TTC549 (cell line): Measurements from ENCODE around the gene DNAJA2.
"Not testable (repeated sequence)": the region's sequence is repeated elsewhere in the genome, so short reads cannot be mapped to it uniquely, and the experiment has no call there.

Experiments
- FAIRE-seq: peaks from 2 replicates; lab custom pipeline; 2012; peaks lifted over from hg19 to GRCh38; lab: Jason Lieb, UNC

The DNAJA2 gene

DNA sequence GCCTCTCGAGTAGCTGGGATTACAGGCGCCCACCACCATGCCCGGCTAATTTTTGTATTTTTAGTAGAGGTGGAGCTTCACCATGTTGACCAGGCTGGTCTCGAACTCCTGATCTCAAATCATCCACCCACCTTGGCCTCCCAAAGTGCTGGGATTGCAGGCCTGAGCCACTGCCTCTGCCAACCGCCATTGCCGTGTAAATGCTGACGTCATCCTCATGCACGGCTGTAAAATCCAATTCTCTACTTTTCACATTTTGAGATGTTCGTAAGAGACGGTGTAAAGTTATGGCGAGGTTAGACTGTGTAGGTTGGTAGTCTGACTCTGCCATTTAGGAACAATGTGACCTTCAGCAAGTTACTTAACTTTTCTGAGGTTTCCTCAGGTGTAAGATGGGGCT, 1.7 kb upstream of the DNAJA2 start:
- FAIRE-seq, result no peak

- FAIRE-seq, result no peak
Observed at GRCh38 chr16:46974352-46974751, 878 bp upstream of the DNAJA2 start.

DNA sequence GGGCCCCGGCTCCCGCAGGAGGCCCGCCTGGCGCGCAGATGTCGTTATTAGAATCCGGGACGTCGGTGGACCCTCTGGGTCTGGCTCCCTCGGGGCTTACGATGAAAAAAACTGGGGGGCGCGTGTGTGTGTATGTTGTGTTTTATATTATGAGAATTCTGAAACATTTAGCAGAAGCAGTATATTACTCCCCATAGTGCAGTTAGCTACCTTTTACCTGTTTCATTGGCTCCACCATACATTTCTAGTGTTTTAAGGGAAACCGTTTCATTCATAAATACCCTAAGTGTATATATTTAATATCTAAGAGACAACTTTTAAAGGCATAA, 486 bp upstream of the DNAJA2 start:
- FAIRE-seq, result no peak

GRCh38 chr16:46972429-46973206, 856 bp downstream of the DNAJA2 start:
- no peak for FAIRE-seq

DNA sequence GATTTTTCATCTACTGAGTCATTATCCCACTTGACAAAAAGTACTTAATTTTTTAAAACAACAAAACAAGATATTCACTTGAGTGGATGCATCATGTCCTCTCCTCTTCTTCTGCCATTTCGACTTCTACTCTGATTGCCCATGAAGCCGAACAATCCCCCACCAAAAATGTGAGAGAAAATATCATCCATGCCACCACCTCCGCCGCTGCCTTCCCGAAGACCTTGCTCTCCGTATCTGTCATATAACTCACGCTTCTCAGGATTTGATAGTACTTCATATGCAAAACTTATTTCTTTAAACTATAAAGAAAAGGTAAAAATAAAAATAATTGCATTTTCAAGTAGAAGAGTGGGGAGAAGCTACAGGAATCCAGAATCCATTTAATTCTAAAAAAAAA, 2.2 kb downstream of the DNAJA2 start:
- no peak for FAIRE-seq

GRCh38 chr16:46970089-46970488, 3.4 kb downstream of the DNAJA2 start:
- no peak for FAIRE-seq

DNA sequence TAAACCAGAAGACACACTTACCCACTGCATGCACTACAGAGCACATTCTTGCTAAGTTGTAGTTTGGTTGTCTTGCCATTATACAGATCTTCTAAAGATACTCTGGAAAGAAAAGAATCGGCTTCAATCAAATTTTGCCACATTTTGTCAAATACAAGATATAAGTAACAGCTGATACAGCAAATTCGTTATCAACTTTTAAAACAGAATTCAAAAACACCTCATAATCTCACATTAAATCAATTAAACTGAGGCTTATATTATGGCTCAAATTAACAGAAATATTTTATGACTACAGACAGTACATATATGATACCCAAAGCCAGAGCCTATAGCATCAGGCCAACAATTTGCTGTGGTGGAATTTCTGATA, 5.4 kb downstream of the DNAJA2 start:
- FAIRE-seq, result no peak

DNA sequence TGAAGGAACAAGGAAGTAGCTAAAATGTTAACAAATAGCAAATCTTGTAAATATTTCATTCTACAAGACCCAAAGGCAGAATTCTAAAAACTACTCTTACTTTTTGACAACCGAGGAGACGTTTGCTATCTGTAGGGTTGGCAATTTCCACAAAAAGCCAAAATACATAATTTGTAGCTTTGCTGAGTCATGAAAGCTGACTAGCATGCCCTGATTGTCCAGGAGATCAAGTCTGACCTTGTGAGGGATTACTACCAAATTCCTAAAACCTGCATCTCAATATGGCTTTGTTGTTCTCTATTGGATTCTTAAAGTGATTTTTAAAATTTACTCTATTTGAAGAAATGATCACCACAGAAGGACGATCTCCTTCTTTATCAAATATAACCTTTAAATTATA, 10.8 kb downstream of the DNAJA2 start:
- no peak for FAIRE-seq

DNA sequence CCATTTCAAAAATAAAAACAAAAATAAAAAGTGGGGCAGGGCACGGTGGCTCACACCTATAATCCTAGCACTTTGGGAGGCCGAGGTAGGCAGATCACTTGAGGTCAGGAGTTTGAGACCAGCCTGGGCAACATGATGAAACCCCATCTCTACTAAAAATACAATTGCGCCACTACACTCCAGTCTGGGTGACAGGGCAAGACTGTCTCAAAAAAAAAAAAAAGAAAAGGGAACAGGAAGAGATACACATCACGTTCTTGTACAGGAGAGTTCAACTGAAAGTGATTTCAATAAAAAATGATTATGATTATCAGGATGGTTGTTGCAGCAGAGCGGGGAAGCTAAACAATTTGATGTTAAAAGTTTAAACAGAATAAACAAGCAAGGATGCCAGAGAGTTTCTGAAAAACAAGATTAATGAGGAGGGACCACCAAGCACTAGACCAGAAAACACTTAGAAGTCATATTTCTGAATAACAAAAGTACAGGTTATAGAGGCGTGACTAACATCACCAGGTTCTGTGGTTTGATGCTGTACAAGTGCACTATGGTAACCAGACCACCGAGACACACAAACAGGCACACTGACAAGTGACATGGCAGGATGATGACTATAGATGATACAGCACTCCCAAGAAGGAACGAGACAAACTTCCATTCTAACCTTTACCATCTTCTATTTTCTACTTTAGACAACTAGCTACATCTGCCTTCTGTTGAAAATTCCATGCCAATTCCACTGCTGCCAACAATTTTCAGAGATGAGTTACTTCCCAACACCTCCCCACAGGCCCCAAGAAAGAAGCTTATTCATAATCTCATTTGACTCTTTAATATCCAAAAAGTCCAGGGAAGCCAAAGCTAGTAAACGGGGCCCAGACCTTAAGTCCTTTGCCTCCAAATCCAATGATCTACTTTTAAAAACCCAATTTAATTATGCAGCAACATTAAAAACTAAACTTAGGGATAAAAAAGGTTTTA, 11.8 kb downstream of the DNAJA2 start:
- FAIRE-seq, result no peak

DNA sequence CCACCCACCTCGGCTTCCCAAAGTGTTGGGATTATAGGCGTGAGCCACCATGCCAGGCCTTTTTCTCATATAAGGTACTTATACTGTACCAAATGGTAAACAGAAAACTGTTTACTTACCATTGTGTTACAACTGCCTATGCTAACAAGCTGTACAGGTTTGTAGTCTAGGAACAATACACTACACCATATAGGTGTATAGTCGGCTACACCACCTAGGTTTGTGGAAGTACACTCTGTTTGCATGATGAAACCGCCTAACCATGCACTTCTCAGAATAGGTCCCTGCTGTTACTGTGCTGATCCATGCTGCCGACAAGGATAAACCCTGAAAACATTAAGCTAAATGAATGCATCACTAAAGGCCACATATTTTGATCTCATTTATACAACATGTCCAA, 18.9 kb downstream of the DNAJA2 start:
- no peak for FAIRE-seq

- FAIRE-seq, result no peak
Observed at GRCh38 chr16:46950009-46950408, 23.5 kb downstream of the DNAJA2 start.

- no peak for FAIRE-seq
Observed at GRCh38 chr16:46949241-46949892, 24.1 kb downstream of the DNAJA2 start.

- no peak for FAIRE-seq
Observed at GRCh38 chr16:46948548-46949166, 24.8 kb downstream of the DNAJA2 start.

GRCh38 chr16:46947900-46948547, 25.4 kb downstream of the DNAJA2 start:
- FAIRE-seq, result peak; percentile 80

- not testable (repeated sequence) for FAIRE-seq
Observed at GRCh38 chr16:46944713-46945112, 28.8 kb downstream of the DNAJA2 start.

GRCh38 chr16:46937536-46937935, 35.9 kb downstream of the DNAJA2 start:
- FAIRE-seq, result no peak

GRCh38 chr16:46932802-46933201, 40.7 kb downstream of the DNAJA2 start:
- no peak for FAIRE-seq

GRCh38 chr16:46930861-46931260, 42.6 kb downstream of the DNAJA2 start:
- FAIRE-seq, result no peak

- FAIRE-seq, result no peak
Observed at GRCh38 chr16:46929378-46930332, 43.8 kb downstream of the DNAJA2 start.

DNA sequence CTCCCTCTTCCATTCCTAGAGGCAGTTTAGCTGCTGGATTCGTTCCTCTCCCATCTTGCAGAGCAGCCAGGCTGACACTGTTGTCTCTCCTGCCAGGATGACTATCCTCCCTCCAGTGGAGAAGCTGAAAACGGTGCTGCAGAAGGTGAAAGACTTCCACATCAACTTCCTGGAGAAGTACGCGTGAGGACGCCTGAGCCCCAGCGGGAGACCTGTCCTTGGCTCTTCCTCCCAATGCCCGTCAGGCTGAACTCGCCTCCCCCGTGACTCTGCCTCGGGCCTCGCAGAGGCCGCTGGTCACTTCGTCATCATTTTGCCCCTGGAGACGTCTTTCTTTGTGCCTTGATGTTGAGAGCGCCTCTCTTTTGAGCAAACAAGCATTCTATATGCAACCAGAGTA, 44.7 kb downstream of the DNAJA2 start:
- FAIRE-seq, result no peak

GRCh38 chr16:46927273-46927672, 46.2 kb downstream of the DNAJA2 start:
- FAIRE-seq, result no peak
